DND-41 (cell line): ENCODE measurements around the gene BIRC5.

ENCODE experiments used
- EZH2 ChIP-seq: IDR thresholded peaks from 3 replicates; pipeline ENCODE4 v1.6.1; 2012; ENCODE audit warnings: borderline replicate concordance, low read depth, mild to moderate bottlenecking, moderate library complexity, low read length, inconsistent platforms; ENCODE audit not compliant: severe bottlenecking
- TF ChIP-seq, protein P1 (sequence below): IDR thresholded peaks from 2 replicates; pipeline ENCODE4 v1.5.1; 2012; ENCODE audit warnings: borderline replicate concordance, low read length, moderate library complexity, mild to moderate bottlenecking; ENCODE audit not compliant: poor library complexity, severe bottlenecking; ENCODE audit errors: extremely low read depth

DNA sequence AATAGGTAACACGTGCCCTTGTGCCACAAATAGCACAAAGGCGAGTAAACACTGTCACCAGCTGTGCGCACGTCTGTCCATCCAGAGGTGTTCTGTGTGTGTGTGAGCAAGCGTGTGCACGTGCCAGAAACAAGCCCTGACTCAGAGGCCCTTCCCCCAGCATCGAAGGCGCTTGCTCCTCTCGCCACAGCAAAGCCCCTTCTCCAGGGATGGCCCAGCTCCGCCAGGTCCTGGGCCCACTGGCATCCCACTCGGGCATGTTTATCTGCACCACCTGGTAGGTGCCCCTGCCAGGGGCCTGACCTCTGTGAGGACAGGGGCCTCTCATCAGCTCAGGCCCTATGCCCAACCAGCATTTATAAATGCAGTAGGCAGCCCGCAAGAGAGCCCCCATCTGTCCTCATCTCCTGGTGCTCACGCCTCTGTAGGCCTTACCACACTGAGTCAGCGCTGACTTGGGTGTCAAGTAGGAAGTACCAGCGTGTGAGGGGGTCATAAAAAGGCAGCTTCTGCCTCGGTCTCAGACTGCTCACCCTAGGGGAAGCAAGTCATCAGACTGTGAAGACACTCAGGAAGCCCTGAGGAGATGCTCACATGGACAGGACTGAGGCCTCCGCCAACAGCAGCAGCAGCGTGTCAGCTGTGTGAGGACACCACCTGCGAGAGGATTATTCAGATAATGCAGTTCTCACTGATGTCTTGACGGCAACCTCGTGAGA is 28.1 kb downstream of the BIRC5 start:
- TF ChIP-seq EZH2 = no peak
- TF ChIP-seq, protein P1, sequence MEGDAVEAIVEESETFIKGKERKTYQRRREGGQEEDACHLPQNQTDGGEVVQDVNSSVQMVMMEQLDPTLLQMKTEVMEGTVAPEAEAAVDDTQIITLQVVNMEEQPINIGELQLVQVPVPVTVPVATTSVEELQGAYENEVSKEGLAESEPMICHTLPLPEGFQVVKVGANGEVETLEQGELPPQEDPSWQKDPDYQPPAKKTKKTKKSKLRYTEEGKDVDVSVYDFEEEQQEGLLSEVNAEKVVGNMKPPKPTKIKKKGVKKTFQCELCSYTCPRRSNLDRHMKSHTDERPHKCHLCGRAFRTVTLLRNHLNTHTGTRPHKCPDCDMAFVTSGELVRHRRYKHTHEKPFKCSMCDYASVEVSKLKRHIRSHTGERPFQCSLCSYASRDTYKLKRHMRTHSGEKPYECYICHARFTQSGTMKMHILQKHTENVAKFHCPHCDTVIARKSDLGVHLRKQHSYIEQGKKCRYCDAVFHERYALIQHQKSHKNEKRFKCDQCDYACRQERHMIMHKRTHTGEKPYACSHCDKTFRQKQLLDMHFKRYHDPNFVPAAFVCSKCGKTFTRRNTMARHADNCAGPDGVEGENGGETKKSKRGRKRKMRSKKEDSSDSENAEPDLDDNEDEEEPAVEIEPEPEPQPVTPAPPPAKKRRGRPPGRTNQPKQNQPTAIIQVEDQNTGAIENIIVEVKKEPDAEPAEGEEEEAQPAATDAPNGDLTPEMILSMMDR = no peak
